ENCODE measurements around the gene SETD3. TPM values are rescaled to one million over a fixed set of nuclear protein-coding genes. Genes with fewer than 3 reads are reported as not detected.
"Not testable (repeated sequence)": the region's sequence is repeated elsewhere in the genome, so short reads cannot be mapped to it uniquely, and the experiment has no call there.

SETD3 gene
- total RNA-seq, 1 donor from 2014 or later: 54.2 TPM

GRCh38 chr14:99348816-99349614, 131.6 kb downstream of the SETD3 start:
- TF ChIP-seq CTCF (IDR thresholded peaks at IDR 0.05): no peak
- peaks cover 6% of the 10 kb centered on the region for H3K4me1 Mint-ChIP-seq (ENCODE audit: low read depth)
- H3K9me3 Mint-ChIP-seq (ENCODE audit: low read depth): no peaks in the 10 kb centered on the region
- H3K27me3 Mint-ChIP-seq (ENCODE audit: low read depth): peaks cover 15% of the 10 kb centered on the region
- peak; percentile 80 for DNase-seq (ENCODE audit: low spot score)
- H3K27ac Mint-ChIP-seq (ENCODE audit: unreplicated experiment): no peak overlapping the region
- H3K36me3 Mint-ChIP-seq (ENCODE audit: low read depth): peaks cover 2% of the 10 kb centered on the region
- no peak overlapping the region for H3K4me3 Mint-ChIP-seq (ENCODE audit: unreplicated experiment)

GRCh38 chr14:99348231-99348630, 132.4 kb downstream of the SETD3 start:
- not testable (repeated sequence) for H3K36me3 Mint-ChIP-seq (ENCODE audit: low read depth); H3K4me3 Mint-ChIP-seq (ENCODE audit: unreplicated experiment); H3K27ac Mint-ChIP-seq (ENCODE audit: unreplicated experiment); H3K9me3 Mint-ChIP-seq (ENCODE audit: low read depth); H3K4me1 Mint-ChIP-seq (ENCODE audit: low read depth)
- peak; percentile 3 for DNase-seq (ENCODE audit: low spot score)
- H3K27me3 Mint-ChIP-seq (ENCODE audit: low read depth): peaks cover 16% of the 10 kb centered on the region

Other genes with a start within 250 kb of the SETD3 start
- 0.10 to 0.23 TPM (median 0.17 TPM) in 3 replicates for gene BCL11B, start 208.7 kb downstream of the SETD3 start, total RNA-seq
- gene CCNK, start 550 bp upstream of the SETD3 start, total RNA-seq: 57.3 to 62.3 TPM (median 62.3 TPM) in 3 replicates
- 4.0 to 7.0 TPM (median 6.5 TPM) in 3 replicates for gene CCDC85C, start 123.3 kb upstream of the SETD3 start, total RNA-seq
- 1.6 to 5.9 TPM (median 5.6 TPM) in 3 replicates for gene HHIPL1, start 164.3 kb upstream of the SETD3 start, total RNA-seq
- 0.72 to 2.8 TPM (median 1.2 TPM) in 3 replicates for gene CYP46A1, start 203.4 kb upstream of the SETD3 start, total RNA-seq

Measured in chondrocyte (in vitro differentiated cells).